ENCODE results near the gene MARCHF10. TPM values are rescaled to one million over a fixed set of nuclear protein-coding genes. Genes with fewer than 3 reads are reported as not detected.

The MARCHF10 gene
- total RNA-seq, 4 donors from 2014 or later, result 0.33 to 0.52 (median 0.42) TPM; not detected in 1

- Histone ChIP-seq H3K4me3 (no peak overlapping the region), H3K27me3 (peaks cover 0 to 31% (median 4%) of the 10 kb centered on the region in 4 donors), H3K4me1 (peaks cover 23 to 31% (median 26%) of the 10 kb centered on the region in 4 donors), H3K9me3 (peaks cover 0 to 7% (median 1%) of the 10 kb centered on the region in 4 donors), H3K27ac (replicated peaks in 1 of 4) (no peak overlapping the region), H3K36me3 (no peaks in the 10 kb centered on the region)
- DNase-seq (ENCODE audit: extremely low spot score), result no peak
- no peak for TF ChIP-seq POLR2A (IDR thresholded peaks at IDR 0.05; ENCODE audit: low read depth)
- 78% methylated on average over 6 of the region's 6 CpGs for whole genome bisulfite sequencing
- intact Hi-C loops (cut with DNase I), result no loop called here
These were observed 152.5 kb downstream of the MARCHF10 start for GRCh38 chr17:62655656-62656055.

- Histone ChIP-seq H3K4me3 (peak overlapping the region in 3 of 4 donors; percentile 52 to 64 (median 53)), H3K36me3 (no peaks in the 10 kb centered on the region), H3K9me3 (no peaks in the 10 kb centered on the region), H3K27ac (replicated peaks in 1 of 4) (peak overlapping the region in 3 of 4 donors; percentile 50 to 79 (median 65)), H3K4me1 (peaks cover 23 to 36% (median 27%) of the 10 kb centered on the region in 4 donors), H3K27me3 (peaks cover 0 to 31% (median 4%) of the 10 kb centered on the region in 4 donors)
- intact Hi-C loops (cut with DNase I), result no loop called here
- no peak for DNase-seq (ENCODE audit: extremely low spot score)
- WGBS, result 58% methylated on average over 19 of the region's 19 CpGs
- no peak for TF ChIP-seq CTCF (IDR thresholded peaks at IDR 0.05)
- peak in 1 of 2 donors; percentile 37 for TF ChIP-seq POLR2AphosphoS5 (IDR thresholded peaks at IDR 0.05)
These were observed 154.0 kb downstream of the MARCHF10 start for GRCh38 chr17:62653826-62654761.

GRCh38 chr17:62653002-62653825 lies 154.9 kb downstream of the MARCHF10 start:
- intact Hi-C loops (cut with DNase I), result no loop called here
- 13% methylated on average over 18 of the region's 30 CpGs for WGBS
- no peaks in the 10 kb centered on the region for H3K36me3 ChIP-seq
- TF ChIP-seq EP300 (IDR thresholded peaks at IDR 0.05) (no peak), CTCF (IDR thresholded peaks at IDR 0.05) (no peak), POLR2A (IDR thresholded peaks at IDR 0.05; ENCODE audit: low read depth) (no peak), POLR2AphosphoS5 (IDR thresholded peaks at IDR 0.05) (no peak)
- H3K27ac ChIP-seq (replicated peaks in 1 of 4), result peak overlapping the region; percentile 50 to 79 (median 60)
- H3K4me3 ChIP-seq, result peak overlapping the region; percentile 52 to 64 (median 54)
- H3K4me1 ChIP-seq, result peaks cover 30 to 43% (median 35%) of the 10 kb centered on the region in 4 donors
- no peaks in the 10 kb centered on the region for H3K9me3 ChIP-seq
- no peak for DNase-seq (ENCODE audit: extremely low spot score)
- H3K27me3 ChIP-seq, result peaks cover 0 to 31% (median 4%) of the 10 kb centered on the region in 4 donors

GRCh38 chr17:62652251-62653001 lies 155.7 kb downstream of the MARCHF10 start:
- H3K9me3 ChIP-seq, result no peaks in the 10 kb centered on the region
- peaks cover 0 to 26% (median 4%) of the 10 kb centered on the region in 4 donors for H3K27me3 ChIP-seq
- peak overlapping the region; percentile 50 to 79 (median 60) for H3K27ac ChIP-seq (replicated peaks in 1 of 4)
- H3K4me1 ChIP-seq, result peaks cover 32 to 43% (median 38%) of the 10 kb centered on the region in 4 donors
- 2% methylated on average over 19 of the region's 57 CpGs for WGBS
- TF ChIP-seq POLR2A (IDR thresholded peaks at IDR 0.05; ENCODE audit: low read depth) (no peak), POLR2AphosphoS5 (IDR thresholded peaks at IDR 0.05) (peak in 1 of 2 donors; percentile 50), EP300 (IDR thresholded peaks at IDR 0.05) (no peak), CTCF (IDR thresholded peaks at IDR 0.05) (no peak)
- peak overlapping the region; percentile 52 to 64 (median 54) for H3K4me3 ChIP-seq
- no peaks in the 10 kb centered on the region for H3K36me3 ChIP-seq
- intact Hi-C loops (cut with DNase I), result no loop called here
- no peak for DNase-seq (ENCODE audit: extremely low spot score)

Small RNA genes within 50 kb of the gene (small RNA-seq; reads per million reads assigned to genes)
- gene RF00019 (0 reads per million in 3 donors), gene RNU6-446P (0 reads per million in 3 donors)

Other genes with a start within 250 kb of the MARCHF10 start
- 10 to 100 TPM; 31.0 to 57.7 (median 40.4) TPM for gene MRC2, start 180.6 kb downstream of the MARCHF10 start, total RNA-seq
- 10 to 100 TPM in 3 of 4 donors, 1 to 10 TPM in 1; 7.5 to 21.3 (median 14.6) TPM for gene TANC2, start 157.9 kb upstream of the MARCHF10 start, total RNA-seq